ENCODE results near the gene HOXB2.
A peak's percentile ranks its signal among the peaks of the same experiment; 100 is the strongest.
"Not testable (repeated sequence)": the region's sequence is repeated elsewhere in the genome, so short reads cannot be mapped to it uniquely, and the experiment has no call there.

HOXB2 gene

GRCh38 chr17:48541577-48542113 is 3.3 kb downstream of the HOXB2 start:
- peak in 1 of 3 experiments; percentile 38 for DNase-seq (ENCODE audit: low read depth in 3 of 3)

GRCh38 chr17:48541036-48541576 is 3.8 kb downstream of the HOXB2 start:
- DNase-seq (ENCODE audit: low read depth in 3 of 3), result no peak

- DNase-seq (ENCODE audit: low read depth in 3 of 3), result no peak
Measured at GRCh38 chr17:48540213-48540612, 4.7 kb downstream of the HOXB2 start.

- no peak for DNase-seq (ENCODE audit: low read depth in 3 of 3)
Measured at GRCh38 chr17:48539177-48539576, 5.7 kb downstream of the HOXB2 start.

- no peak for DNase-seq (ENCODE audit: low read depth in 3 of 3)
Measured at GRCh38 chr17:48537316-48537715, 7.6 kb downstream of the HOXB2 start.

GRCh38 chr17:48535793-48536559 is 8.9 kb downstream of the HOXB2 start:
- DNase-seq (ENCODE audit: low read depth in 3 of 3), result not testable (repeated sequence)

- no peak for DNase-seq (ENCODE audit: low read depth in 3 of 3)
Measured at GRCh38 chr17:48532261-48532660, 12.6 kb downstream of the HOXB2 start.

- DNase-seq (ENCODE audit: low read depth in 3 of 3), result no peak
Measured at GRCh38 chr17:48530887-48531272, 14.0 kb downstream of the HOXB2 start, which contains the start of gene HOXB1. TSS of gene HOXB1 (minus strand) at chr17:48531011. CDS start at chr17:48530904, 107 bp downstream.

GRCh38 chr17:48530208-48530886 is 14.6 kb downstream of the HOXB2 start:
- DNase-seq (ENCODE audit: low read depth in 3 of 3), result no peak

- DNase-seq (ENCODE audit: low read depth in 3 of 3), result no peak
Measured at GRCh38 chr17:48529683-48530009, 15.3 kb downstream of the HOXB2 start.

GRCh38 chr17:48528936-48529682 is 15.8 kb downstream of the HOXB2 start:
- no peak for DNase-seq (ENCODE audit: low read depth in 3 of 3)

GRCh38 chr17:48528153-48528935 is 16.6 kb downstream of the HOXB2 start:
- DNase-seq (ENCODE audit: low read depth in 3 of 3), result no peak

- no peak for DNase-seq (ENCODE audit: low read depth in 3 of 3)
Measured at GRCh38 chr17:48527547-48527932, 17.4 kb downstream of the HOXB2 start.

GRCh38 chr17:48526608-48527546 is 18.0 kb downstream of the HOXB2 start:
- DNase-seq (ENCODE audit: low read depth in 3 of 3), result no peak

- DNase-seq (ENCODE audit: low read depth in 3 of 3), result no peak
Measured at GRCh38 chr17:48523010-48523409, 21.9 kb downstream of the HOXB2 start.

GRCh38 chr17:48522031-48522653 is 22.8 kb downstream of the HOXB2 start:
- DNase-seq (ENCODE audit: low read depth in 3 of 3), result no peak

- DNase-seq (ENCODE audit: low read depth in 3 of 3), result no peak
Measured at GRCh38 chr17:48520631-48521079, 24.3 kb downstream of the HOXB2 start.

GRCh38 chr17:48519427-48519826 is 25.5 kb downstream of the HOXB2 start:
- DNase-seq (ENCODE audit: low read depth in 3 of 3), result no peak

GRCh38 chr17:48517478-48517877 is 27.4 kb downstream of the HOXB2 start:
- DNase-seq (ENCODE audit: low read depth in 3 of 3), result no peak
